H1 (cell line): ENCODE measurements around the gene MAFB.

Experiments
- EZH2 ChIP-seq: fragments of 200-600 bp; sonication (generic); IDR thresholded peaks from 2 replicates; pipeline ENCODE4 v1.7.1; 2012; ENCODE audit warnings: low read depth, mild to moderate bottlenecking, moderate library complexity, low read length, inconsistent platforms; ENCODE audit not compliant: severe bottlenecking
- ZNF274 ChIP-seq: IDR thresholded peaks from 2 replicates; pipeline ENCODE4 v1.7.0; 2012; ENCODE audit warnings: low read length, borderline replicate concordance; ENCODE audit errors: extremely low read depth
- TF ChIP-seq, protein P1 (sequence below), 3 experiments: IDR thresholded peaks; 1 replicate in 2 of 3; 2 replicates in 1 of 3; pipeline versions ENCODE4 v1.5.1 to v1.6.1; 2011; ENCODE audit warnings: low read length in 3 of 3, mild to moderate bottlenecking in 3 of 3, inconsistent platforms in 2 of 3, low read depth in 1 of 3, moderate library complexity in 1 of 3; ENCODE audit not compliant: insufficient read depth in 1 of 3; ENCODE audit errors: control extremely low read depth in 1 of 3

GRCh38 chr20:40726776-40727175, 37.7 kb upstream of the MAFB start:
- TF ChIP-seq ZNF274 (no peak), EZH2 (no peak)
- TF ChIP-seq, protein P1, sequence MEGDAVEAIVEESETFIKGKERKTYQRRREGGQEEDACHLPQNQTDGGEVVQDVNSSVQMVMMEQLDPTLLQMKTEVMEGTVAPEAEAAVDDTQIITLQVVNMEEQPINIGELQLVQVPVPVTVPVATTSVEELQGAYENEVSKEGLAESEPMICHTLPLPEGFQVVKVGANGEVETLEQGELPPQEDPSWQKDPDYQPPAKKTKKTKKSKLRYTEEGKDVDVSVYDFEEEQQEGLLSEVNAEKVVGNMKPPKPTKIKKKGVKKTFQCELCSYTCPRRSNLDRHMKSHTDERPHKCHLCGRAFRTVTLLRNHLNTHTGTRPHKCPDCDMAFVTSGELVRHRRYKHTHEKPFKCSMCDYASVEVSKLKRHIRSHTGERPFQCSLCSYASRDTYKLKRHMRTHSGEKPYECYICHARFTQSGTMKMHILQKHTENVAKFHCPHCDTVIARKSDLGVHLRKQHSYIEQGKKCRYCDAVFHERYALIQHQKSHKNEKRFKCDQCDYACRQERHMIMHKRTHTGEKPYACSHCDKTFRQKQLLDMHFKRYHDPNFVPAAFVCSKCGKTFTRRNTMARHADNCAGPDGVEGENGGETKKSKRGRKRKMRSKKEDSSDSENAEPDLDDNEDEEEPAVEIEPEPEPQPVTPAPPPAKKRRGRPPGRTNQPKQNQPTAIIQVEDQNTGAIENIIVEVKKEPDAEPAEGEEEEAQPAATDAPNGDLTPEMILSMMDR (IDR thresholded peaks at IDR 0.05; ENCODE audit: control extremely low read depth in 1 of 3, insufficient read depth in 1 of 3, low read depth in 1 of 3, low read length in 3 of 3) = no peak
